NCI-H2227 (cell line): Measurements from ENCODE around the gene ITGAE.

Experiments used
- DNase-seq: peaks from one replicate; lab custom pipeline; 2025; ENCODE audit not compliant: unreplicated experiment; lab: John Stamatoyannopoulos, UW

Gene ITGAE

DNA sequence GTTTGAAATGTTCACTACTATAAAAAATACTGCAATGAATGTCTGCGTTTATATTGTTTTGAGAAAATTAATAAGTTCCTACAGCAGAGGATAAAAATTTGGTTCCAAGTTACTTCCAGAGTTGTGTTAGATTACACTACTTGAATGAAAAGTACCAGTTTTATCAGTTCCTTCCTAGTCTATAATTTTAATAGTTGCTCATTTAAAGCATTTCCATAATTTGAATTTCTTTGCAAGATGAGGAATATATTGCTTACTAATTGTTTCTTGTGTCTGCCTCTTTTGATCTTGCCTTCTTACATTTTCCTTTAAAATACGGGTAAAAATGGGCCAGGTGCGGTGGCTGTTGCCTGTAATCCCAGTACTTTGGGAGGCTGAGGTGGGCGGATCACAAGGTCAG, 128.4 kb downstream of the ITGAE start:
- no peak for DNase-seq

DNA sequence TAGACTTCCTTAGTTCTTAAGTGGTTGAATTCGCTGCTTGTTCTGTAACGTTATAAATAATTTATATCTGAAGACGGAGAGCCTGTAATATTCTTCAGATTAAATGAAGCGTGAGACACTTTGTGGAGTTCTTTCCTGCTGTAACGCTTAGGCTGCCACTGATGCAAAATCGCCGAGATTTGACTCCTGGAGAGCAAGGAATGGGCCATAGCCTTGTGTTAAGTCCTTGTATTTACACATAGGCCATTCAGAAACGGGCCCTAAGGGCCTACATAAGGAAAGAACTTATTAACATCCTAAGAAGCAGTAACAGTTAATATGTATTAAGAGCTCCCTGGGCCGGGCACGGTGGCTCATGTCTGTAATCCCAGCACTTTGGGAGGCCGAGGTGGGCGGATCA, 131.4 kb downstream of the ITGAE start:
- no peak for DNase-seq

DNA sequence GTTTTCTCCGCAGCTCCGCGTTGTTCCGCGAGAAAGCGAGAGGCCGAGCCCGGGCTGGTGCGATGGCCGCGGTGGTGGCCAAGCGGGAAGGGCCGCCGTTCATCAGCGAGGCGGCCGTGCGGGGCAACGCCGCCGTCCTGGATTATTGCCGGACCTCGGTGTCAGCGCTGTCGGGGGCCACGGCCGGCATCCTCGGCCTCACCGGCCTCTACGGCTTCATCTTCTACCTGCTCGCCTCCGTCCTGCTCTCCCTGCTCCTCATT, 132.0 kb downstream of the ITGAE start:
- DNase-seq: no peak

DNA sequence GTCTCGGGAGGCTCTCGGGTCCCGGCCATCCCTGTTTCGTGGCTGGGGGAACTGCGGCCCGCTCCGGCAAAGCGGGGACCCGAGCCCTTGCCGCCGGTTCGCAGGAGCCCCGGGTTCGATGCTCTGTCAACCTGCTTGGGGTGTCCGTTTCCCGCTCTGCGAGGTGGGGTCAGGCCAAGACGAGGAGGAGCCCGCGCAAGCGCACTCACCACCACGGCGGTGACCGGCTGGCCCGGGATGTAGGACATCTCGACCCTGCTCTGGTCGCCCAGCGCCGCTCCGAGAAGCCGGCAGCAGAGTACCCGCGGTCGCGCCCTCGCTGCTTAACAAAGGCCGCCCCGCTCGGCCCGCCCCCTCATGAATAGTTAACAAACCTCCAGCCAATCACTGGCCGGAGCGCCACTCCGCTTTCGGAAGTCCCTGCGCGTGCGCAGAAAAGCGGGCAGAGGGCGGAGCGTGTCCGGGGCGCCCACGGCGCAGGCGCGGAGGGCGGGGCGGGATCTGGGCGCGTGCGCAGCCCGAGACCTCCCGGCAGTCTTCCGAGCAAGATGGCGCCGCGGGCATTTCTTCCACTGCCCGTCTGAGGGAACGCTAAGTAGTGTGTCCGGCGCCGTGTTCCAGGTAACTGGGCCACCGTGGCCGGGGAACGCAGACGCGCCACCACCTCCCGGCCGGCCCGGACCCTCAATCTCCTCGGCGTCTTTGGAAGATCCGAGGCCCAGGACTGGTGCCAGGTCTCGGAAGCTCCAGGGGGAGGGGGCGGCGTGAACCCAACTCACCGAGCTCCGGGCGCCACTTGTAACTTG, 132.5 kb downstream of the ITGAE start, which contains the start of the genes EMC6 and TAX1BP3:
TSS of gene EMC6 (plus strand) at position 534 of the 806 bp plus-strand sequence. CDS start 335 bp downstream, outside the sequence.
TSS of gene TAX1BP3 (minus strand) at position 300 of the 806 bp plus-strand sequence. CDS start at position 248, 52 bp downstream.
- peak; percentile 97 for DNase-seq

DNA sequence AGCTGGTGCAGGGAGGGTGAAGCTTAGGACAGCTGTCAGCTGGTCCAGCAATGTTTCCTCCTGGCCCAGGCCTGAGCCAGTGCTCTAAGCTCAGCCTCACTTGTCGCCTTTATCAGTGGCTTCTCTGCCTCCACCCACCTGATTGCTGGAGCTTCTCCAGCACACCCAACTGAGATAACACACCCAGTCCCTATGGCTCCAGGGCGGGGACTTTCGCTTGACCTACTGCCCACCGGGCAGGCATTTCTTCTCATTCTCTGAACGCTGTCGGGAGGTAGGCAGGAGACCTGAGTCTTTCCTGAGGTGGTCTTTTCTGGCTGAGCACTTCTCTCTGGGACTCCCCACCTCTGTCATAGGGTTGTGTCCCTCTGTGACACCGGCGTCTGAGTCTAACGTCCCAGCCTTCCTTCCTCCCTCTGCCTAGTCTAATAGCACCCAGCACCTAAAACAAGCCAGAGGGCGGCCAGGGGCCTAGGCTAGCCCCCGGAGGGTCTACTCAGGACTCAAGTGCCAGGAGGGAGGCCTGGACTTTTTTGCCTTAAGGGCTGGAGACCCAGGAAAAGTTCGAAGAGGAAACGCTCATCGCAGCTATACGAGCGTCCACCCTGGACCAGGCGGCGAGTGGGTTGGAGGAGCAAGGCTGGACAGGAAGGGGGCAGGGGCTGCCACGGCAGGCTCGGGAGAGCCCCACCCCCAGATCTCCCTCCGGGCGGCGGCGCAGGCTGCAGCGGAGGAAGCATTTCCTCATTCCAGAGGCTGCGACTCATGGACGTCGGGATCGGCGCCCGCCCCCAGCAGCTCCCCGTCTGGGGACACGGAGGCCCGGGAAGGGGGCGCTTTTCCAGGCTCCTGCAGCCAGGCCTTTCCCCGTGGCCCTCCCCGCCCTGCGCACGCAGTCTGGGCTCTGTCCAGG, 133.4 kb downstream of the ITGAE start:
- DNase-seq: peak; percentile 73

DNA sequence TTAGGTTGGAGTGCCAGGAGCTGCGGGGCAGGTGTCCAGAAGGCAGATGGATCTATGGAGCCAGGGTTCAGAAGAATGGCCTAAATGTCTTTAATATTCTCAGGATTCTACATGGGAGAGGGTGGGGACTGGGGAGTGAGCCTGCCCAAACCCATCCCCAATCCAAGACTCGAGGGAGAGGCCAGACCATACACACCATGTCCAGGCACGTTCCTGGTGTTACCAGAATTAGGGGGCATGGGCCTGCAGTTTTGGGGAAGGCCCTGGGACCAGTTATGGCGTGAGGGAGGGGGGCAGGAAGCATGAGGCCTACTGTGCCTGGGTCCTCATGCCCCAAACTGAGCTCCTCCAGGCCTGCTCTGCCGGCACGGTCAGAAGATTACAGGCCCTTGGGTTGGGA, 134.5 kb downstream of the ITGAE start:
- DNase-seq: no peak

DNA sequence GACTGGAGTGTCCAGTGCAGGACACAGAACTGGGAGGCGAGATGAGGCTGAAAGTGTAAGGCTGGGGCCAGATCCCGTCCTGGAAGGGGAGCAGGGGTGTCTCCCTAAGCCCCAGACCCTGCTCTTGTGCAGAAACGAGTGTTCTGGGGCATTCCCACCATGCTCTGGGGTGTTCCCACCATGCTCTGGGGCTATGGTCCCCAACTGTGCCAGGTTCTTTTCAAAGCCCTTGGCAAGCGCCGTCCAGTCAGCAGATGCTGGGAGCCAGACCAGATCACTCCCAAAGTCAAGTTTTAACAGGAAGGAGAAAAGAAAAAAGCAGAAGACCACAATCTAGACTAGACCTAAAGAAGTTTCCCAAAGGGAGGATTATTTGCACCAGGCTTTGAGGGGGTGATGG, 135.2 kb downstream of the ITGAE start:
- DNase-seq: no peak
